HepG2 (cell line): Measurements from ENCODE around the gene ELF1. TPM values are rescaled to one million over a fixed set of nuclear protein-coding genes. Genes with fewer than 3 reads are reported as not detected.
A peak's percentile ranks its signal among the peaks of the same experiment; 100 is the strongest.

Source experiments
- CBFB ChIP-seq: sonication (generic); formaldehyde crosslinking; IDR thresholded peaks from 2 replicates; pipeline ENCODE4 v1.4.0; 2020; ENCODE audit warnings: missing genetic modification reagents
- ELF4 ChIP-seq: sonication (generic); formaldehyde crosslinking; IDR thresholded peaks from 2 replicates; pipeline ENCODE4 v1.5.0; 2020; ENCODE audit warnings: missing genetic modification reagents, mild to moderate bottlenecking, moderate library complexity, borderline replicate concordance
- FOXJ3 ChIP-seq: sonication (generic); formaldehyde crosslinking; IDR thresholded peaks from 2 replicates; pipeline ENCODE4 v1.4.0; 2020; ENCODE audit warnings: missing genetic modification reagents, mild to moderate bottlenecking, borderline replicate concordance
- HNF4A ChIP-seq: sonication (generic); formaldehyde crosslinking; IDR thresholded peaks from 2 replicates; pipeline ENCODE4 v1.4.0; 2020; ENCODE audit warnings: missing genetic modification reagents
- NKX3-1 ChIP-seq: sonication (generic); formaldehyde crosslinking; IDR thresholded peaks from 2 replicates; pipeline ENCODE4 v1.5.0; 2020; ENCODE audit warnings: missing genetic modification reagents
- RFX3 ChIP-seq: IDR thresholded peaks from 2 replicates; pipeline ENCODE4 v1.6.1; 2016; ENCODE audit warnings: missing biosample characterization, missing genetic modification reagents
- SMAD9 ChIP-seq: sonication (generic); formaldehyde crosslinking; IDR thresholded peaks from 2 replicates; pipeline ENCODE4 v1.5.1; 2020; ENCODE audit warnings: mild to moderate bottlenecking, missing genetic modification reagents
- SP140L ChIP-seq: sonication (generic); formaldehyde crosslinking; IDR thresholded peaks from 2 replicates; pipeline ENCODE4 v1.4.0; 2020; ENCODE audit warnings: missing genetic modification reagents, borderline replicate concordance
- ZNF10 ChIP-seq: sonication (generic); formaldehyde crosslinking; IDR thresholded peaks from 2 replicates; pipeline ENCODE4 v1.4.0; 2020; ENCODE audit warnings: mild to moderate bottlenecking, low read depth, missing genetic modification reagents, borderline replicate concordance
- ZNF235 ChIP-seq: sonication (generic); formaldehyde crosslinking; IDR thresholded peaks from 2 replicates; pipeline ENCODE4 v1.8.1; 2023; ENCODE audit warnings: mild to moderate bottlenecking, missing genetic modification reagents, borderline replicate concordance
- ZNF30 ChIP-seq: sonication (generic); formaldehyde crosslinking; IDR thresholded peaks from 2 replicates; pipeline ENCODE4 v1.5.0; 2020; ENCODE audit warnings: mild to moderate bottlenecking, missing genetic modification reagents
- ZNF547 ChIP-seq: sonication (generic); formaldehyde crosslinking; IDR thresholded peaks from 2 replicates; pipeline ENCODE4 v1.5.1; 2020; ENCODE audit warnings: mild to moderate bottlenecking, missing genetic modification reagents
- ZNF598 ChIP-seq: sonication (generic); formaldehyde crosslinking; IDR thresholded peaks from 2 replicates; pipeline ENCODE4 v1.5.1; 2020; ENCODE audit warnings: mild to moderate bottlenecking, missing genetic modification reagents, borderline replicate concordance
- ZNF710 ChIP-seq: sonication (generic); formaldehyde crosslinking; IDR thresholded peaks from 2 replicates; pipeline ENCODE4 v1.5.0; 2020; ENCODE audit warnings: mild to moderate bottlenecking, missing genetic modification reagents, borderline replicate concordance
- polyA plus RNA-seq, 8 experiments: library from polyadenylated mRNA; depleted of rRNA in 3 of 8; stranded (reverse) in 7 of 8; unstranded in 1 of 8; fragments of >200 nt; fragmentation: Illumina TruSeq in 4 of 8; extraction: Trizol in 4 of 8; gene quantifications; 2 replicates each; pipeline versions ENCODE4 v1.2.1 to v1.2.3, GENCODE V29; 2011 to 2016; ENCODE audit warnings: low read depth in 4 of 8, missing spikeins in 1 of 8, mixed read lengths in 1 of 8; ENCODE audit not compliant: insufficient read depth in 1 of 8
- total RNA-seq, 5 experiments: library from RNA; depleted of rRNA; stranded (reverse); fragments of >200 nt; fragmentation: Illumina TruSeq; extraction: Trizol; gene quantifications; 2 replicates each; pipeline ENCODE4 v1.2.3, GENCODE V29; 2016; ENCODE audit warnings: low read depth in 1 of 5
- TF ChIP-seq, protein P1 (sequence below): sonication (generic); formaldehyde crosslinking; IDR thresholded peaks from 2 replicates; pipeline ENCODE4 v1.4.0; 2020; ENCODE audit warnings: low read depth, missing genetic modification reagents
- TF ChIP-seq, protein P2 (sequence below): sonication (generic); formaldehyde crosslinking; IDR thresholded peaks from 2 replicates; pipeline ENCODE4 v1.4.0; 2020; ENCODE audit warnings: mild to moderate bottlenecking, missing genetic modification reagents
- TF ChIP-seq, protein P3 (sequence below): sonication (generic); formaldehyde crosslinking; IDR thresholded peaks from 2 replicates; pipeline ENCODE4 v1.5.1; 2020; ENCODE audit warnings: mild to moderate bottlenecking, missing genetic modification reagents, borderline replicate concordance

ELF1 gene
- total and polyA plus RNA-seq, 2 of the 13 experiments (the other 11 are each of a cell fraction or from before 2014, with no cell fraction given): 24.6 to 71.5 TPM

GRCh38 chr13:41060082-41060723, 41.1 kb upstream of the ELF1 start (continued):
- TF ChIP-seq, protein P1, sequence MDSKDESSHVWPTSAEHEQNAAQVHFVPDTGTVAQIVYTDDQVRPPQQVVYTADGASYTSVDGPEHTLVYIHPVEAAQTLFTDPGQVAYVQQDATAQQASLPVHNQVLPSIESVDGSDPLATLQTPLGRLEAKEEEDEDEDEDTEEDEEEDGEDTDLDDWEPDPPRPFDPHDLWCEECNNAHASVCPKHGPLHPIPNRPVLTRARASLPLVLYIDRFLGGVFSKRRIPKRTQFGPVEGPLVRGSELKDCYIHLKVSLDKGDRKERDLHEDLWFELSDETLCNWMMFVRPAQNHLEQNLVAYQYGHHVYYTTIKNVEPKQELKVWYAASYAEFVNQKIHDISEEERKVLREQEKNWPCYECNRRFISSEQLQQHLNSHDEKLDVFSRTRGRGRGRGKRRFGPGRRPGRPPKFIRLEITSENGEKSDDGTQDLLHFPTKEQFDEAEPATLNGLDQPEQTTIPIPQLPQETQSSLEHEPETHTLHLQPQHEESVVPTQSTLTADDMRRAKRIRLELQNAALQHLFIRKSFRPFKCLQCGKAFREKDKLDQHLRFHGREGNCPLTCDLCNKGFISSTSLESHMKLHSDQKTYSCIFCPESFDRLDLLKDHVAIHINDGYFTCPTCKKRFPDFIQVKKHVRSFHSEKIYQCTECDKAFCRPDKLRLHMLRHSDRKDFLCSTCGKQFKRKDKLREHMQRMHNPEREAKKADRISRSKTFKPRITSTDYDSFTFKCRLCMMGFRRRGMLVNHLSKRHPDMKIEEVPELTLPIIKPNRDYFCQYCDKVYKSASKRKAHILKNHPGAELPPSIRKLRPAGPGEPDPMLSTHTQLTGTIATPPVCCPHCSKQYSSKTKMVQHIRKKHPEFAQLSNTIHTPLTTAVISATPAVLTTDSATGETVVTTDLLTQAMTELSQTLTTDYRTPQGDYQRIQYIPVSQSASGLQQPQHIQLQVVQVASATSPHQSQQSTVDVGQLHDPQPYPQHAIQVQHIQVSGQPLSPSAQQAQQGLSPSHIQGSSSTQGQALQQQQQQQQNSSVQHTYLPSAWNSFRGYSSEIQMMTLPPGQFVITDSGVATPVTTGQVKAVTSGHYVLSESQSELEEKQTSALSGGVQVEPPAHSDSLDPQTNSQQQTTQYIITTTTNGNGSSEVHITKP (CRISPR knock-in tag): peak; percentile 83
- no peak for TF ChIP-seq ZNF10 (CRISPR knock-in tag)
- TF ChIP-seq ELF4 (CRISPR knock-in tag): no peak
- peak; percentile 79; the same call in 1 of the 2 replicates for TF ChIP-seq ZNF598
- TF ChIP-seq ZNF710 (CRISPR knock-in tag): peak; percentile 39; the same call in 1 of the 2 replicates
- TF ChIP-seq HNF4A (CRISPR knock-in tag): no peak; the same call in 1 of the 2 replicates
- TF ChIP-seq NKX3-1 (CRISPR knock-in tag): no peak
- no peak for TF ChIP-seq ZNF30 (CRISPR knock-in tag)
- no peak for TF ChIP-seq SP140L (CRISPR knock-in tag)
- no peak for TF ChIP-seq RFX3
- TF ChIP-seq, protein P2, sequence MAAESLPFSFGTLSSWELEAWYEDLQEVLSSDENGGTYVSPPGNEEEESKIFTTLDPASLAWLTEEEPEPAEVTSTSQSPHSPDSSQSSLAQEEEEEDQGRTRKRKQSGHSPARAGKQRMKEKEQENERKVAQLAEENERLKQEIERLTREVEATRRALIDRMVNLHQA (CRISPR knock-in tag): no peak
- peak; percentile 26; the same call in 1 of the 2 replicates for TF ChIP-seq ZNF547
- TF ChIP-seq, protein P3, sequence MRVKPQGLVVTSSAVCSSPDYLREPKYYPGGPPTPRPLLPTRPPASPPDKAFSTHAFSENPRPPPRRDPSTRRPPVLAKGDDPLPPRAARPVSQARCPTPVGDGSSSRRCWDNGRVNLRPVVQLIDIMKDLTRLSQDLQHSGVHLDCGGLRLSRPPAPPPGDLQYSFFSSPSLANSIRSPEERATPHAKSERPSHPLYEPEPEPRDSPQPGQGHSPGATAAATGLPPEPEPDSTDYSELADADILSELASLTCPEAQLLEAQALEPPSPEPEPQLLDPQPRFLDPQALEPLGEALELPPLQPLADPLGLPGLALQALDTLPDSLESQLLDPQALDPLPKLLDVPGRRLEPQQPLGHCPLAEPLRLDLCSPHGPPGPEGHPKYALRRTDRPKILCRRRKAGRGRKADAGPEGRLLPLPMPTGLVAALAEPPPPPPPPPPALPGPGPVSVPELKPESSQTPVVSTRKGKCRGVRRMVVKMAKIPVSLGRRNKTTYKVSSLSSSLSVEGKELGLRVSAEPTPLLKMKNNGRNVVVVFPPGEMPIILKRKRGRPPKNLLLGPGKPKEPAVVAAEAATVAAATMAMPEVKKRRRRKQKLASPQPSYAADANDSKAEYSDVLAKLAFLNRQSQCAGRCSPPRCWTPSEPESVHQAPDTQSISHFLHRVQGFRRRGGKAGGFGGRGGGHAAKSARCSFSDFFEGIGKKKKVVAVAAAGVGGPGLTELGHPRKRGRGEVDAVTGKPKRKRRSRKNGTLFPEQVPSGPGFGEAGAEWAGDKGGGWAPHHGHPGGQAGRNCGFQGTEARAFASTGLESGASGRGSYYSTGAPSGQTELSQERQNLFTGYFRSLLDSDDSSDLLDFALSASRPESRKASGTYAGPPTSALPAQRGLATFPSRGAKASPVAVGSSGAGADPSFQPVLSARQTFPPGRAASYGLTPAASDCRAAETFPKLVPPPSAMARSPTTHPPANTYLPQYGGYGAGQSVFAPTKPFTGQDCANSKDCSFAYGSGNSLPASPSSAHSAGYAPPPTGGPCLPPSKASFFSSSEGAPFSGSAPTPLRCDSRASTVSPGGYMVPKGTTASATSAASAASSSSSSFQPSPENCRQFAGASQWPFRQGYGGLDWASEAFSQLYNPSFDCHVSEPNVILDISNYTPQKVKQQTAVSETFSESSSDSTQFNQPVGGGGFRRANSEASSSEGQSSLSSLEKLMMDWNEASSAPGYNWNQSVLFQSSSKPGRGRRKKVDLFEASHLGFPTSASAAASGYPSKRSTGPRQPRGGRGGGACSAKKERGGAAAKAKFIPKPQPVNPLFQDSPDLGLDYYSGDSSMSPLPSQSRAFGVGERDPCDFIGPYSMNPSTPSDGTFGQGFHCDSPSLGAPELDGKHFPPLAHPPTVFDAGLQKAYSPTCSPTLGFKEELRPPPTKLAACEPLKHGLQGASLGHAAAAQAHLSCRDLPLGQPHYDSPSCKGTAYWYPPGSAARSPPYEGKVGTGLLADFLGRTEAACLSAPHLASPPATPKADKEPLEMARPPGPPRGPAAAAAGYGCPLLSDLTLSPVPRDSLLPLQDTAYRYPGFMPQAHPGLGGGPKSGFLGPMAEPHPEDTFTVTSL (CRISPR knock-in tag): 0 out of 2 replicates have a peak, but pooled peaks have one; percentile 51
- no peak for TF ChIP-seq SMAD9 (CRISPR knock-in tag)
- no peak for TF ChIP-seq FOXJ3 (CRISPR knock-in tag)
- 0 out of 2 replicates have a peak, but pooled peaks have one; percentile 24 for TF ChIP-seq CBFB (CRISPR knock-in tag)
- TF ChIP-seq ZNF235 (CRISPR knock-in tag): no peak
